PC-3 (cell line): ENCODE data around the gene RBM12. TPM values are rescaled to one million over a fixed set of nuclear protein-coding genes. Genes with fewer than 3 reads are reported as not detected.

Source experiments
- ATAC-seq: fragments of 200-7000 bp; cut with Tn5 transposase; 2 replicates; pipeline ENCODE4 v1.9.1; 2020; ENCODE audit warnings: mild to moderate bottlenecking, moderate library complexity
- BruUV-seq: library from RNA; stranded (reverse); fragments of 400-500 nt; replicated peaks from 2 replicates; lab custom pipeline; 2021; lab: Mats Ljungman, UMichigan
- CTCF ChIA-PET: fragments of 300-600 bp; sonication (Branson Sonifier 250); formaldehyde crosslinking; loops from one replicate; lab custom pipeline; 2022; ENCODE audit warnings: antibody characterized with exemption; lab: Charles Lee
- POLR2A ChIA-PET: fragments of 300-600 bp; sonication (Branson Sonifier 250); formaldehyde crosslinking; loops from one replicate; lab custom pipeline; 2022; ENCODE audit warnings: antibody characterized with exemption; ENCODE audit not compliant: unreplicated experiment; lab: Charles Lee
- DNase-seq: peaks from one replicate; pipeline ENCODE4 v3.0.0-alpha.2; 2015
- H2AFZ ChIP-seq: fragments of 300-600 bp; sonication (generic); 2 replicates; pipeline ENCODE4 v1.6.0; 2016; ENCODE audit warnings: antibody characterized with exemption, low read length
- H3F3A ChIP-seq: fragments of 300-600 bp; sonication (generic); one replicate; pipeline ENCODE4 v1.6.0; 2017; ENCODE audit warnings: antibody characterized with exemption, low read length, control low read depth, mild to moderate bottlenecking; ENCODE audit not compliant: unreplicated experiment
- H3K27ac ChIP-seq: fragments of 300-600 bp; sonication (generic); 2 replicates; pipeline ENCODE4 v1.5.1; 2016; ENCODE audit warnings: mild to moderate bottlenecking, low read length
- H3K27me3 ChIP-seq: fragments of 300-600 bp; sonication (generic); 2 replicates; pipeline ENCODE4 v1.6.1; 2016; ENCODE audit warnings: low read length, mixed read lengths
- H3K36me3 ChIP-seq: fragments of 300-600 bp; sonication (generic); 2 replicates; pipeline ENCODE4 v1.6.1; 2016; ENCODE audit warnings: low read depth, mixed run types, low read length, mixed read lengths
- H3K4me1 ChIP-seq: fragments of 300-600 bp; sonication (generic); 2 replicates; pipeline ENCODE4 v1.5.1; 2016; ENCODE audit warnings: low read length; ENCODE audit not compliant: insufficient read depth
- H3K4me2 ChIP-seq: fragments of 300-600 bp; sonication (generic); 2 replicates; pipeline ENCODE4 v1.6.0; 2016; ENCODE audit warnings: low read length
- H3K4me3 ChIP-seq: fragments of 300-600 bp; sonication (generic); 2 replicates; pipeline ENCODE4 v1.5.1; 2016; ENCODE audit warnings: mild to moderate bottlenecking, low read length, mixed read lengths
- H3K79me2 ChIP-seq: fragments of 300-600 bp; sonication (generic); 2 replicates; pipeline ENCODE4 v1.6.1; 2017; ENCODE audit warnings: low read length, mixed read lengths
- H3K9ac ChIP-seq: fragments of 300-600 bp; sonication (generic); 2 replicates; pipeline ENCODE4 v1.6.0; 2016; ENCODE audit warnings: mild to moderate bottlenecking, low read length
- H3K9me2 ChIP-seq: fragments of 300-600 bp; sonication (generic); replicated peaks from 2 replicates; pipeline ENCODE4 v1.6.1; 2016; ENCODE audit warnings: mixed run types, low read length, mixed read lengths
- H3K9me3 ChIP-seq: fragments of 300-600 bp; sonication (generic); 2 replicates; pipeline ENCODE4 v1.6.1; 2016; ENCODE audit warnings: low read length, mixed read lengths
- H4K20me1 ChIP-seq: fragments of 300-600 bp; sonication (generic); 2 replicates; pipeline ENCODE4 v1.6.1; 2016; ENCODE audit warnings: low read length, mixed read lengths
- EZH2 ChIP-seq: fragments of 300-600 bp; sonication (generic); IDR thresholded peaks from one replicate; pipeline ENCODE4 v1.6.1; 2017; ENCODE audit warnings: antibody characterized with exemption, mild to moderate bottlenecking, low read length; ENCODE audit not compliant: unreplicated experiment
- EZH2phosphoT487 ChIP-seq: fragments of 300-600 bp; sonication (generic); IDR thresholded peaks from 2 replicates; pipeline ENCODE4 v1.6.1; 2018; ENCODE audit warnings: mild to moderate bottlenecking, antibody characterized with exemption, low read length, borderline replicate concordance
- intact Hi-C: fragments of 100-400 bp; cut with micrococcal nuclease; formaldehyde crosslinking; loops from 2 replicates; pipeline ENCODE4 v1.9.0; 2023
- total RNA-seq: library from RNA; depleted of rRNA; stranded (reverse); fragments of >200 nt; gene quantifications from 2 replicates; pipeline ENCODE4 v1.2.3, GENCODE V29; 2014
- TF ChIP-seq, protein P1 (sequence below): fragments of 300-600 bp; sonication (generic); conservative IDR thresholded peaks from 2 replicates; pipeline ENCODE4 v1.5.1; 2017; ENCODE audit warnings: antibody characterized with exemption, low read depth, mild to moderate bottlenecking, low read length

RBM12 gene
- total RNA-seq, 1 experiment from 2014 or later = 53.6 TPM

DNA sequence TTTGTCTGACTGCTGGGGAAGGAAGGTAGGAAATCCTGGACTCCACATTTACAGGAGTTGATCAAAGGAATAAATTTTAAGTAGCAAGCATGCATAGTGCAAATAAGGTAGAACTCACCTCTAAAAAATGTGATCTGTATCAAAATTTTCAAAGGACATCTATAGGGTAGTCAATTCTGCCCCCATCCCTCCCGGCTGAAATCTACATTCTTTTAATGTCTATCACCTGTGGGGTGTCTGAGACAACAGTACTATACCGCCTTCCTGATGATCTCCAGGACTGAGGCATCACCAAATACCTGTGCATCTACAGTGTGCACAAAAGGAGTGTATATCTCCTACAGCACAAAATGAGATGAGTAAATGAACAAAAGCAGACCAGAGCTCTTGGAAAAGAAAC lies 19.9 kb downstream of the RBM12 start:
- TF ChIP-seq, protein P1, sequence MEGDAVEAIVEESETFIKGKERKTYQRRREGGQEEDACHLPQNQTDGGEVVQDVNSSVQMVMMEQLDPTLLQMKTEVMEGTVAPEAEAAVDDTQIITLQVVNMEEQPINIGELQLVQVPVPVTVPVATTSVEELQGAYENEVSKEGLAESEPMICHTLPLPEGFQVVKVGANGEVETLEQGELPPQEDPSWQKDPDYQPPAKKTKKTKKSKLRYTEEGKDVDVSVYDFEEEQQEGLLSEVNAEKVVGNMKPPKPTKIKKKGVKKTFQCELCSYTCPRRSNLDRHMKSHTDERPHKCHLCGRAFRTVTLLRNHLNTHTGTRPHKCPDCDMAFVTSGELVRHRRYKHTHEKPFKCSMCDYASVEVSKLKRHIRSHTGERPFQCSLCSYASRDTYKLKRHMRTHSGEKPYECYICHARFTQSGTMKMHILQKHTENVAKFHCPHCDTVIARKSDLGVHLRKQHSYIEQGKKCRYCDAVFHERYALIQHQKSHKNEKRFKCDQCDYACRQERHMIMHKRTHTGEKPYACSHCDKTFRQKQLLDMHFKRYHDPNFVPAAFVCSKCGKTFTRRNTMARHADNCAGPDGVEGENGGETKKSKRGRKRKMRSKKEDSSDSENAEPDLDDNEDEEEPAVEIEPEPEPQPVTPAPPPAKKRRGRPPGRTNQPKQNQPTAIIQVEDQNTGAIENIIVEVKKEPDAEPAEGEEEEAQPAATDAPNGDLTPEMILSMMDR = no peak
- no peak for TF ChIP-seq EZH2
- no peak for TF ChIP-seq EZH2phosphoT487
- BruUV-seq = no TSS peak
- Histone ChIP-seq H3K9me2 (no peaks in the 10 kb centered on the region), H3K36me3 (no peaks in the 10 kb centered on the region), H3K4me1 (no peaks in the 10 kb centered on the region), H4K20me1 (peaks cover 10% of the 10 kb centered on the region; the same call in 1 of the 2 replicates), H3K27ac (no peak overlapping the region), H3F3A (no peaks in the 10 kb centered on the region), H3K4me3 (no peak overlapping the region), H2AFZ (no peak overlapping the region), H3K79me2 (peaks cover 91% of the 10 kb centered on the region), H3K9me3 (no peaks in the 10 kb centered on the region), H3K9ac (no peak overlapping the region), H3K4me2 (no peak overlapping the region), H3K27me3 (no peaks in the 10 kb centered on the region)
- DNase-seq (no peak), ATAC-seq (no peak)
- POLR2A ChIA-PET = interaction anchor here (0.6 kb wide), 1 partner anchor 19 kb away, joined by 3 read pairs; no protein-coding TSS in a partner anchor
- CTCF ChIA-PET = no interaction called here
- intact Hi-C loops = no loop called here

DNA sequence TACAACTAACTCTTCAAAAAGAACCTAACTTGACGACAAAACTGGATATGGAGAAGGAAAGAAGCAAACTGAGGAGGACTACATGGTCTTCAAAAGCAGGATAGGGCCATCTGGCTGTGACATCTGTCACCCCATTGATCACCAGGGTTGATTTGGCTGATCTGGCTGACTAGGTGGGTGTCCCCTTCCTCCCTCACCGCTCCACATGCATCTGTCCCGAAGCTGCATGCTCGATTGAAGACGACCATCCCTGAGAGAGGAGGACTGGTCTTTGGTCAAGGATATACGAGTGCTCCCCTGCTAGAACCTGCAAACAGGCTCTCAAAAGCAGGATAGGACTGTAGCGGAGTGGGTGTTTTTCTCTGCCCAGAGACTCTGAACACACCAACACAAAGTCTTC lies 21.7 kb downstream of the RBM12 start:
- no TSS peak for BruUV-seq
- H3K4me2 ChIP-seq = no peak overlapping the region
- H3K79me2 ChIP-seq = peaks cover 91% of the 10 kb centered on the region
- DNase-seq (no peak), ATAC-seq (no peak; the same call in 1 of the 2 replicates)
- H3K9me2 ChIP-seq = no peaks in the 10 kb centered on the region
- TF ChIP-seq, protein P1 = no peak
- no peak for TF ChIP-seq EZH2phosphoT487
- TF ChIP-seq EZH2 = no peak
- no peak overlapping the region for H3K4me3 ChIP-seq
- H3K36me3 ChIP-seq = no peaks in the 10 kb centered on the region
- no peak overlapping the region for H3K9ac ChIP-seq
- H2AFZ ChIP-seq = no peak overlapping the region
- no peaks in the 10 kb centered on the region for H3F3A ChIP-seq
- CTCF ChIA-PET = no interaction called here
- H4K20me1 ChIP-seq = 0 out of 2 replicates have a peak, but pooled peaks cover 5% of the 10 kb centered on the region
- POLR2A ChIA-PET = no interaction called here
- no peaks in the 10 kb centered on the region for H3K4me1 ChIP-seq
- intact Hi-C loops = no loop called here
- no peak overlapping the region for H3K27ac ChIP-seq
- H3K9me3 ChIP-seq = no peaks in the 10 kb centered on the region
- no peaks in the 10 kb centered on the region for H3K27me3 ChIP-seq

DNA sequence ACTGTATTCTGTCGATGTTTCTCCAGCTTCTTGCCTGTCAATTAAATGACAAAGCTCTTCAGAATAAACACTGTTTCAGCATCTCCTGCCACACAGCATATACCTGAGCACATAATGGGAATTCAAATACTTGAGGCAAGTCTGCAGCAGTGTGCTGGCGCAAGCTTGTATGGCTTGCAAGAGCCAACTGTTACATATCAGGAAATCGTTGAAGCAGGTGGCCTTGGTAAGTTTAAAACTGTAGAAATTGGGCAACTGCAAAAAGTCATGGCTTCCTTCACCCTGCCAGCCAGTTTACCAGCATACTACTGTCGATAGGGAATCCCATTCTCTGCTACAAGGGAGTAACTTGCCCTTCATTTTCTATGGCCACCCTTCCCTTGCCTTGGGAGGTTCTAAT lies 23.0 kb downstream of the RBM12 start:
- BruUV-seq = no TSS peak
- Histone ChIP-seq H3K4me2 (no peak overlapping the region), H2AFZ (no peak overlapping the region), H3K9me2 (no peaks in the 10 kb centered on the region), H3K79me2 (peaks cover 94% of the 10 kb centered on the region), H3K27ac (no peak overlapping the region), H3K27me3 (no peaks in the 10 kb centered on the region), H3K36me3 (no peaks in the 10 kb centered on the region), H3K9ac (no peak overlapping the region), H4K20me1 (0 out of 2 replicates have a peak, but pooled peaks cover 5% of the 10 kb centered on the region), H3K4me1 (no peaks in the 10 kb centered on the region), H3K4me3 (no peak overlapping the region), H3K9me3 (no peaks in the 10 kb centered on the region), H3F3A (no peaks in the 10 kb centered on the region)
- ATAC-seq = no peak
- intact Hi-C loops = no loop called here
- ChIA-PET POLR2A (no interaction called here), CTCF (no interaction called here)
- no peak for DNase-seq
- TF ChIP-seq, protein P1 = no peak
- TF ChIP-seq EZH2phosphoT487 = no peak
- TF ChIP-seq EZH2 = no peak
